Stimulated activated naive CD4-positive, alpha-beta T cell (primary cell): ENCODE results near the gene GUCD1.
"Not testable (repeated sequence)": the region's sequence is repeated elsewhere in the genome, so short reads cannot be mapped to it uniquely, and the experiment has no call there.

Source experiments
- DNase-seq, 6 experiments: peaks; one replicate each; lab custom pipeline; 2025; lab: John Stamatoyannopoulos, UW

Gene GUCD1

GRCh38 chr22:24565077-24565476, 10.1 kb upstream of the GUCD1 start:
- DNase-seq, result no peak

DNA sequence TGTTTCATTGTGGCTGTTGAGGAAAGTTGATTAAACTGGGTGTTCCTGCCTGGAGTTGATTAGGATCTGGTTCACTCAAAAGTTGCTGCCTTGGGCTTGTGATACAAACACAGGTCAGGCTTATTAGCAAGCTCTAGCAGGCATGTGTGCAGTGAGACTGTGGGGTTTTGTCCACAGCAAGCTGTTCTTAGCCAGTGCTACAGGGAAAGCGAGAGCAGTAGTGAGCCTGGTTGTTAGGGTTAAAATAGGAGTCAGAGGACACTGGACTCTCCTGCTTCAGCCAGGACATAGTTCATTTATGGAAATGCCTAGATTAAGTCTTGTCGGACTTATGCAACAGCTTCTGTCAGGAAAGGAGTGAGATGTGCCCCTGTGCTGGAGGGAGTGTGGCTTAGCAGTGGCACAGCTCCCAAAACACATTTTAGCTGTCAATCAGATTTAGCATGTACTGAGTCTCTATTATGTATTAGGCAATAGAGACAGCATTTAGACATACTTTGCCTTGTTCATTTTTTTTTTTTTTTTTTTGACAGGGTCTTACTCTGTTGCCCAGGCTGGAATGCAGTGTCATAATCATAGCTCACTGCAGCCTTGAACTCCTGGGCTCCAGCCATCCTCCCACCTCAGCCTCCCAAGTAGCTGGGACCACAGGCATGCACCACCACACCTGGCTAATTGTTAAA, 9.6 kb upstream of the GUCD1 start:
- no peak for DNase-seq

DNA sequence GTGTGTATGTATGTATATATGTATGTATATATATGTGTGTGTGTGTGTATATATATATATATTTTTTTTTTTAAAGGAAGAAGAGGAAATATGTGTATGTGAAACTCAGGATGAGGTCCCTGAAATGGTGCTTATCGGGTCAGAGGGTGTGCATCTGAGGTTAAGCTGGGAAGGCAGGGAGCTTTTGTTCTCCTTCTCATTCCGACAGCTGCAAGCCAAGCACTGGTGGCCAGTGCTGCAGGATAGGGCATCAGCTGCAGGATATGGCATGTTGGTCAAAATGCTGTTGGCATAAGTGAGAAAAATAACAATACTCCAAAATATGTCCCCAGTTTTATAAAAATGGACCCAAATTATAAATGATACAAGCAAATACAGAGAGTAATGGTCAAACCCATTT, 8.3 kb upstream of the GUCD1 start:
- no peak for DNase-seq

DNA sequence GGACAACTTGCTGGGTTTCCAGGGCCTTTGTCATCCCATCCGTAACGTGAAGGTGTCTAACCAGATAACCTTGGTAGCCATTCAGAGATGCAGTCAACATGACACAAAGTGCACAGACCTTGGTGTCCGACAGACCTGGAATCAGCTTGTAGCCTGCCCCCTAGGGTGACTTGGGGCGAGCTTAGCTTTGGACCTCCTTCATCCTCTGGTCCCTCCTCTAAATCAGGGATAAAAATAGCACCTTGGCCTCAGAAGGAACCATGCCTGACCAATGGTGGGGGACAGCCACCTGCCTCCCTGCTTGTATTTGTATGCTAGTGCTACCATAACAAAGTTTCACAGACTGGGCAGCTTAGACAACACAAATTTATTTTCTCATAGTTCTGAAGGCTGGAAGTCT, 4.5 kb upstream of the GUCD1 start:
- DNase-seq, result no peak

DNA sequence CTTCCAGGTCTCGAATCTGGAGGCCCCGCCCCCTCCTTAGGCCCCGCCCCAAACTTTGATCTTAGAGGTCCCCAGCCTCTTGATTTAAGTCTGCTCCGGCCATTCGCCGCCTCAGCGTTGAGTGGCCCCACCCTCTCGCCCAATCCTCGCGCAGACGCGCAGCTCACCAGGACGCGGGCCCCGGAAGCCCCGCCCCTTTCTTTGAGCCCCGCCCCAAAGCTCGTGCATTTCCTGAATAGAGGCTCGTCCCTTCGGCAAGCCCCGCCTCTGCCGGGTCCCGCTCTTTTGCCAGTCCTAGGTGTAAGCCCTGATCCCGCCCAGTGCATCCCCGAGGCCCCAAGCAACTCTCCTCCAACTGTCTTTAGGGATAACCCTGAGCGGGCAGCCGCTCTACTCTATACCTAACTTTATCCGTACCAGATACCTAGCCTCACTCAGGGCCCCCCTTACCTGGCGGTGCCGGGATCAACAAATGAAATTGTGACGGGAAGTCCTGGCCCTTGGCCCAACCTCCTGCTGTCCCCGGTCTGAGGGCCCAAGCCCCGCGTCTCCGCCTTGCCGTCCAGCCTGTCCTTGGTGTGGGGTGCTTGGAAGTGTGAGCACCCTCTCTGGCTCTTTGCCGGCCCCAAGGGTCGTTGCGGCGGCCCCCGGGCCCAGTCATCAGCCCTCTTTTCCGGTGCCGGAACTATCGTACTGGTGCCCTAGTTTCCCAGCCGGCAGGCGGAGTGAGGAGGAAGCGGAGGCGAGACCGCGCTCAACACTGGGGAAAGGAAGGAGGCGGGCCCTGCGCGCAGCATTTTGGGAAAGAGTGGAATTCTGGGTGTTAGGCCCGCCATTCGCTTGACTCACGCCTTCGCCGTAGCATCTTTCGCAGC, 464 bp upstream of the GUCD1 start, which contains the start of gene SNRPD3:
Gene SNRPD3 (plus strand): TSS at position 835 of the 875 bp plus-strand sequence. CDS start 1,676 bp downstream, outside the sequence.
- peak; percentile 97 to 100 (median 99) for DNase-seq

DNA sequence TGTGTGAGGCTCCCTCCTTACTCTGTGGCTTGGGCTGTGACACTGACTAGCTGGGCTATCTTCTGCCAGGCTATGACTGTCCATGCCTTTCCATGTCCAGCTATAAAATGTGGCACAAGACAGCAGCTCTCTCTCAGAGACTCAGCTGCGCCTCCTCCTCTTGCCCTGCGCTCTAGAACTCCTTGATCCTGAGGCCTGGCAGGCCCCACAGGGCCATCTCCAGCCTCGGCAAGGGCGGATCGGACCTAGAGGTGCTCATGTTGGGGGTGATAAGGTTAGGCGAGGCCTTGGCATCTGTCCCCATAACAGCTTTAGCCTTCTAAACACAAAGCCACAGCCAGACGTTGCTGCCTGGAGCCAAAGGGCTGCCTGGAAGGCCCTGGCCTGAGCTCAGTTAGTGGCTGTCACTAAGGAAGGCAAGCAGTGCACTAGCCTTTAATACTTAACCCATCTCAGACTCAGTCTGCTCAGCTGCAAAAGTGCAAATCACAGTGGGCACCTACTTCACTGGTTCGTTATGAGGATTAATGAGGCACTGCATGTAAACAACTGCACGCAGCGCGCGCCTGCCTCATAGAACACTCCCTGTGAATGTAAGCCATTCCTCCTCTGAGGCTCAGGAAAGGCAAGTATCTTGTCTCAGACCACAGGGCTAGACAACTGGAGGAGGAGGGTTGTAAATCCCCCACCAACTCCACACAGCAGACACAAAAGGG, 1.2 kb downstream of the GUCD1 start:
- DNase-seq, result peak in 1 of 6 experiments; percentile 26

- not testable (repeated sequence) for DNase-seq
These were observed 2.2 kb downstream of the GUCD1 start for GRCh38 chr22:24552503-24553286.

GRCh38 chr22:24550902-24551435, 4.0 kb downstream of the GUCD1 start:
- no peak for DNase-seq

GRCh38 chr22:24550028-24550901, 4.7 kb downstream of the GUCD1 start:
- DNase-seq, result no peak

DNA sequence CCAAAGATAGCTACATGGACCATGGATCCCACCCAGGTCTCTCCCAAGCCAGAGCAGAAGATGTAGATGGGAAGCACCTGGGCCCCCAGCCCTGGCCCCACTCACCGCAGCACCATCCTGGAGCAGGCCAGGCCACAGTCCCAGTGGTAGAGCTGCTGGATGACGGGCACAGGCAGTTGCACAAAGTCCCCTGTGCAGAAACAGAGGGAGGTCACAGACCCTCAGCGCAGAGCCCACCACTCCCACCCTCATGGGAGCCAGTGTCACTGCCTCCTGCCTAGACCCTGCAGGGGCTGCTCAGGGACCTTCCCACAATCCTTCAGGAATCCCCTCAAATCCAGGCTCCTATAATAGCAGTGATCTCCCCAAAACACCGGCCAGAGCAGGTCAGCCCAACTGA, 6.1 kb downstream of the GUCD1 start:
- DNase-seq, result no peak

DNA sequence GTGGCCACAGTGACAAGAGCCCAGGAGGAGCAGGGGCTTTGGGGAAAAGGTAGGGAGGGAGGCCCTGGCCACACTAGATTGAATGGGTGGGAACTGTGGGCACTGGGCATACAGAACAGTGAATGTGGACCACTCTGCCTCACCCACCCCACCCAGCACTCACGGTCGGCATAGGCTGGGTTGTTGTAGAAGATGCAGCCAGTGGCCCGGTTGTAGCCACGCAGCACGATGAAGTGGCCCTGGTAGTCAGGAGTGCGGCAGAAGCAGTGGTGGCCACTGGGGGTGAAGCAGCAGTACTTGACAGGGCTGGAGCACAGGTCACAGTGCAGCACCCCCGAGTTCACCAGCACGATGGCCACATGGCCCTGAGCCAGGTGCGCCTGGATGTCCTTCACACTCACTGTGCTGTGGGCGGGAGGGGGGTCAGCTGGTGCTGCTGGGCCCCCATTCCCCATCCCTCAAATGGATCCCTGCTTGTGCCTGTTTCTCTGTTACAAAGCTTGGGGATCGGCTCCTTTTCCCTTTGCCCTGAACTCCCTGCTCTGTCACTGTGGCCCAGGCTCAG, 11.2 kb downstream of the GUCD1 start:
- DNase-seq, result no peak

DNA sequence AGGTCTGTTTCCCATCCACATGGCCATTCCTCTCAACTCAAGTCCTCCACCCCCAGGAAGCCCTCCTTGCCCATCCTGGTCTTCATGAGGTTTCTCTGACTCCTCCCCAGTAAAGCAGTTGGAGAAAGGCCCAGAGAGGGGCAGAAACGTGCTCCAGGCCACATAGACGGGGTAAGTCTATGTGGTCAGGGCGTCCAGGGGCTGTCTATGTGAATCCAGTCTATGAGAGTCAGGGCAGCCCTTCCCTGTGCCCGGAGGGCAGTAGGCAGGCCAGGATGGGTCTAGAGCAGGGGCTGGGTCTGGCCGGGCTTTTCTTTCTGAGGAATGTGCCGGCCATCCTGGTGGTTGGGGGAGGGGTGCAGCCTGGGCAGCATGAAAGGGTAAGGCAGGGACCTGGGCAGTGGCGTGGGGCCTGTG, 11.7 kb downstream of the GUCD1 start:
- DNase-seq, result no peak

GRCh38 chr22:24542641-24543040, 12.3 kb downstream of the GUCD1 start:
- no peak for DNase-seq

DNA sequence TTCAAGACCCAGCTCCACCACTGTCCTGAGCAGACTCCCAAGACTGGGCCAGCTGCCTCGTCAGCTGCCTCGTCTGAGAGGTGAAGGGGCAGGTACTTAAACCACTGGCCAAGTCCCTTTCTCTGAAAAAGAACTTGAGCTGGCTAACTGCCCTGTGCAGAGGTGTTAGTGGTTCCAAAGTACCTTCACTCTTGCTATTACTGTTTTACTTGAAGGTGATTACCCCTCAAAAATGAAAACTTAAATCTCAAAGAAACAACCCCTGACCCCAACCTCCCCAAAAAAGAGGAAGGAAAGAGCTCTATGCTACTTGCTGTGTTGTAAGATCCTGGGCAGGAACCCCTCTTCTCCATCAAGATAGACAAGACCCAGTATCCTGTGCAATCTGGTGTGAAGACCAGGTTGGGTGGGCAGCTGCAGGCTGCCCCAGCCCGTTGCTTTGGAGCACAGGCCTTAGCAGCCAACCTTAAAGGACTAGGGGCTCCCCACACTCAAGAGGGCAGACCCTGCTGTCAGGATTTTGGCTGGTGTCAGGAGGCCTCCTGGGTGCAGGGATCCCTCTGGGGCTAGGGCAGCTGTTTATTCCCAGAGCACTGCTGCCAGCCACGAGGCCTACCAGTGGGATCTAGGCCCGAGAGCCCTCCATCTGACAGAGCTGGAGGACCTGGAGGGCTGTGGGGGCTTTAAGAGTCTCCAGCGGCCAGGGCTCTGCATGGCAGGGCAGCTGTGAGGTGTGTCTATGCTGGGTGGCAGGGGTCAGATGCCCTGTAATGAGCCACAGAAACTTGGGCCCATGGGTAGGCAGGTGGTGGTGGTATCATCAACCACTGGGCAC, 13.0 kb downstream of the GUCD1 start:
- no peak for DNase-seq

DNA sequence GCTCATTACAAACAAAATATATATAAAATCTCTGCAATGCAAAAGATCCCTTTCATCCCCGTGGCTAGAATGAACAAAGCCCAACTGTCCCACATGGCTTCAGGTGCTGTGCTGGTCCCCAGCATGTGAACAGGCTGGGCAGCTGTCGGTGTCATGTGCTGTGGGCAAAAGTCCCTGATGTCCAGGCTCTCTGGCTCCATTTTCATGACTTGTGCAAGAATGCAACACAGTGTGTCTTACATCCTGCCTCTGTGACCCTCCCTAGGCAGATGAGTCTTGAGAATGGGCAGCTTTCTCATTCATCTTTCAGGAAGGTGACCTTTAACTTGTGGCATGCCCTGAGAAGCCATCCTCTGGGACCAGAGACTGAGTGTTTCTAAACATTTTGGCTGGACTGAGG, 14.5 kb downstream of the GUCD1 start:
- DNase-seq, result no peak

GRCh38 chr22:24536089-24536488, 18.8 kb downstream of the GUCD1 start:
- no peak for DNase-seq

- no peak for DNase-seq
These were observed 19.6 kb downstream of the GUCD1 start for GRCh38 chr22:24535348-24535747.

GRCh38 chr22:24532075-24532474, 22.9 kb downstream of the GUCD1 start:
- no peak for DNase-seq

GRCh38 chr22:24530968-24531367, 24.0 kb downstream of the GUCD1 start:
- DNase-seq, result not testable (repeated sequence)
